Endothelial cell of umbilical vein (primary cell): ENCODE data around the gene ZNF22. TPM values are rescaled to one million over a fixed set of nuclear protein-coding genes. Genes with fewer than 3 reads are reported as not detected.

ENCODE experiments used
- BruUV-seq: library from RNA; stranded (reverse); fragments of 400-500 nt; replicated peaks from 2 replicates; lab custom pipeline; 2021; lab: Mats Ljungman, UMichigan
- CTCF ChIA-PET: fragments of 300-600, 350-600 bp; sonication (Branson Sonifier 250); formaldehyde crosslinking; loops from one replicate; lab custom pipeline; 2021; ENCODE audit warnings: antibody characterized with exemption, inconsistent platforms; lab: Charles Lee
- POLR2A ChIA-PET: fragments of 300-600, 350-600 bp; sonication (Branson Sonifier 250); formaldehyde crosslinking; loops from one replicate; lab custom pipeline; 2021; ENCODE audit warnings: antibody characterized with exemption, inconsistent platforms; lab: Charles Lee
- DNase-seq: peaks from one replicate; pipeline ENCODE4 v3.0.0-alpha.2; 2011; ENCODE audit warnings: low read depth, low spot score
- FAIRE-seq: peaks from 2 replicates; lab custom pipeline; 2011; peaks lifted over from hg19 to GRCh38; lab: Jason Lieb, UNC
- H2AFZ ChIP-seq: 2 replicates; pipeline ENCODE4 v1.6.0; 2012; ENCODE audit warnings: low read depth, low read length, control low read depth, inconsistent platforms
- H3K27ac ChIP-seq: 2 replicates; pipeline ENCODE4 v1.5.1; 2011; ENCODE audit warnings: low read depth, mild to moderate bottlenecking, control low read depth, low read length, moderate library complexity; ENCODE audit not compliant: insufficient read depth
- H3K27me3 ChIP-seq, 2 experiments: 2 replicates each; pipeline versions ENCODE4 v1.6.0 to v1.6.1; 2011; ENCODE audit warnings: low read length in 2 of 2, mixed read lengths in 1 of 2; ENCODE audit not compliant: control insufficient read depth in 2 of 2, insufficient read depth in 2 of 2
- H3K36me3 ChIP-seq, 2 experiments: 2 replicates in 1 of 2; 3 replicates in 1 of 2; pipeline ENCODE4 v1.5.1; 2011; ENCODE audit warnings: low read length in 2 of 2, mild to moderate bottlenecking in 1 of 2, moderate library complexity in 1 of 2; ENCODE audit not compliant: control insufficient read depth in 2 of 2, insufficient read depth in 2 of 2; ENCODE audit errors: extremely low read depth in 1 of 2
- H3K4me1 ChIP-seq: 3 replicates; pipeline ENCODE4 v1.5.1; 2011; ENCODE audit warnings: mild to moderate bottlenecking, low read length; ENCODE audit not compliant: control insufficient read depth, insufficient read depth; ENCODE audit errors: extremely low read depth
- H3K4me2 ChIP-seq: 2 replicates; pipeline ENCODE4 v1.6.1; 2011; ENCODE audit warnings: low read length, control low read depth, mixed read lengths; ENCODE audit not compliant: insufficient read depth
- H3K4me3 ChIP-seq, 3 experiments: fragments of 200-600 bp in 1 of 3; sonication (generic), shearing (Covaris generic) in 1 of 3; replicated peaks in 1 of 3; 2 replicates each; pipeline ENCODE4 v1.5.1; 2011 to 2016; ENCODE audit warnings: control low read depth in 3 of 3, low read length in 3 of 3, mild to moderate bottlenecking in 2 of 3, inconsistent platforms in 1 of 3, low read depth in 1 of 3, moderate library complexity in 1 of 3; ENCODE audit not compliant: insufficient read depth in 1 of 3
- H3K79me2 ChIP-seq: 2 replicates; pipeline ENCODE4 v1.6.0; 2012; ENCODE audit warnings: low read length, inconsistent platforms; ENCODE audit not compliant: control insufficient read depth, insufficient read depth
- H3K9ac ChIP-seq: replicated peaks from 2 replicates; pipeline ENCODE3; 2011; ENCODE audit warnings: low read length, control low read depth; ENCODE audit not compliant: insufficient read depth; ENCODE audit errors: extremely low read depth
- H3K9me1 ChIP-seq: replicated peaks from 3 replicates; pipeline ENCODE4 v1.6.0; 2011; ENCODE audit warnings: mild to moderate bottlenecking, low read length; ENCODE audit not compliant: control insufficient read depth, insufficient read depth; ENCODE audit errors: extremely low read depth
- H3K9me3 ChIP-seq: replicated peaks from 2 replicates; pipeline ENCODE4 v1.5.1; 2012; ENCODE audit warnings: low read length, inconsistent platforms; ENCODE audit not compliant: control insufficient read depth, insufficient read depth
- H4K20me1 ChIP-seq: replicated peaks from 2 replicates; pipeline ENCODE3; 2011; ENCODE audit warnings: mild to moderate bottlenecking, low read length; ENCODE audit not compliant: control insufficient read depth, insufficient read depth; ENCODE audit errors: extremely low read depth
- CTCF ChIP-seq, 2 donors: IDR thresholded peaks; 1 replicate in 1 of 2; 2 replicates in 1 of 2; pipeline ENCODE4 v1.5.1; 2011; ENCODE audit warnings: low read length in 2 of 2, mild to moderate bottlenecking in 2 of 2, moderate library complexity in 2 of 2, control low read depth in 1 of 2, inconsistent platforms in 1 of 2, low read depth in 1 of 2; ENCODE audit not compliant: insufficient read depth in 1 of 2; ENCODE audit errors: extremely low read depth in 1 of 2
- EZH2 ChIP-seq: IDR thresholded peaks from 2 replicates; pipeline ENCODE4 v1.6.1; 2012; ENCODE audit warnings: borderline replicate concordance, low read depth, mild to moderate bottlenecking, moderate library complexity, low read length, inconsistent platforms; ENCODE audit not compliant: severe bottlenecking
- FOS ChIP-seq: IDR thresholded peaks from 2 replicates; pipeline ENCODE4 v1.6.1; 2011; ENCODE audit warnings: mild to moderate bottlenecking, low read length, moderate library complexity, borderline replicate concordance; ENCODE audit not compliant: insufficient read depth
- GATA2 ChIP-seq: IDR thresholded peaks from 2 replicates; pipeline ENCODE4 v1.7.0; 2011; ENCODE audit warnings: low read depth, mild to moderate bottlenecking, moderate library complexity, mixed read lengths, low read length; ENCODE audit not compliant: insufficient read length, insufficient read depth
- MYC ChIP-seq: IDR thresholded peaks from one replicate; pipeline ENCODE4 v1.6.1; 2011; ENCODE audit warnings: mild to moderate bottlenecking, low read depth, low read length
- POLR2A ChIP-seq: IDR thresholded peaks from 2 replicates; pipeline ENCODE4 v1.6.1; 2012; ENCODE audit warnings: low read depth, mild to moderate bottlenecking, control low read depth, low read length
- POLR2AphosphoS5 ChIP-seq: IDR thresholded peaks from 2 replicates; pipeline ENCODE4 v1.6.1; 2012; ENCODE audit warnings: low read depth, mild to moderate bottlenecking, control low read depth, low read length, moderate library complexity; ENCODE audit not compliant: insufficient read depth
- dilution Hi-C: fragments of 300-500 bp; cut with MboI; formaldehyde crosslinking; loops from one replicate; pipeline ENCODE4 v1.15.0; 2019; ENCODE audit warnings: low sequenced_read_pairs; ENCODE audit not compliant: extremely low pct_ligation_motif_present
- intact Hi-C: fragments of 100-400 bp; cut with micrococcal nuclease; formaldehyde crosslinking; loops from one replicate; pipeline ENCODE4 v1.10.0; 2022
- polyA plus RNA-seq, 4 experiments: library from polyadenylated mRNA; depleted of rRNA in 3 of 4; stranded (reverse) in 3 of 4; unstranded in 1 of 4; fragments of >200 nt; gene quantifications; 2 replicates each; pipeline versions ENCODE4 v1.2.1 to v1.2.3, GENCODE V29; 2011 to 2012; ENCODE audit warnings: missing spikeins in 1 of 4
- total RNA-seq: library from RNA; stranded (reverse); gene quantifications from 2 replicates; pipeline ENCODE4 v1.2.3, GENCODE V29; 2021
- TF ChIP-seq, protein P1 (sequence below): IDR thresholded peaks from 2 replicates; pipeline ENCODE4 v1.6.1; 2011; ENCODE audit not compliant: insufficient read depth, insufficient read length

Gene ZNF22
- total and polyA plus RNA-seq, 2 donors (not counting 3 experiments of a cell fraction or from before 2014, with no cell fraction given), result 21.0 to 48.7 TPM

DNA sequence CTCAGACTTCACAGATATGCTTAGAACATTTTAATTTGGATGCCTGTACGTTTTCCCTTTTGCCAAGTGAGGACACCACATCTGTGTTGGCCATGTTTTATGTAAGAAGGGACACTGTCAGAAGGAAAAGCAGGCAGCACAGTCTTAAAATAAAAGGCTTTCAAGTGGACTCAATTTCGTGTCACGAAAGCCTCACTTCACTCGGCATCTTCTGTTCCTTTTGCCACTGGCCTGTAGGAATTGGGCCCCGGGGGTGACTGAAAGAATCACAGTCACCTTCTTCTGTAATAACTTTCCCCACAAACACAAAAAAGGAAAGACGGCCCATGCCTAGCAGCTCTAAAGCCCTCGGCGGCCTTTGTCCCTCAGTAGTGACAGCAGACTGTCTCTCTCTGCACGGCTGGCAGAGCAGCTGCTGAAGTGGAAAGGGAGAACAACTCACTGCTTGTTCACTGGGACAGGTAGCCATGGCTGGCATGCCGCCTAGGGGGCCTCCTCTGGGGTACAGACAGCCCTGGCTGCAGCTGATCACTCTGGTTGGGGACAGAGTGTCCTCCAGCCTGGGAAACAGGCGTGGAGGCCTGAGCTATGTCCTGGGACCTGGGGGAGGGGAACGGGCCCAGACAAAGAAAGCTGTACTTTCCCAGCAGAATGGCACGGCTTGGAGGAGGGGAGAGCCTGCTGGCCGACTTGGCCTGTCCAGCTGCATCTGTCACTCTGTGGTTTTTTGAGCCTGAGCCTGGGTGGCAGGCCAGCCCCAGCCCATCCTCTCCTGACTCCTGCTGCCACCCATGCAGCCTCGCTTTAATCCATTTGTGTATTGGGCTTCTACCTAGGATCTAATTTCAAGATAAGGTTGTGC lies 36.7 kb upstream of the ZNF22 start:
- FAIRE-seq (no peak), DNase-seq (no peak)
- no peak overlapping the region for H3K4me3 ChIP-seq
- no TSS peak for BruUV-seq
- no peaks in the 10 kb centered on the region for H4K20me1 ChIP-seq
- H3K27ac ChIP-seq, result no peak overlapping the region
- no peak overlapping the region for H2AFZ ChIP-seq
- intact Hi-C loops, result no loop called here
- peaks cover 3% of the 10 kb centered on the region for H3K4me1 ChIP-seq
- H3K36me3 ChIP-seq, result no peaks in the 10 kb centered on the region
- H3K79me2 ChIP-seq, result no peaks in the 10 kb centered on the region
- H3K4me2 ChIP-seq, result no peak overlapping the region
- ChIA-PET CTCF (interaction anchor here (1.2 to 3.5 kb wide), 8 partner anchors 9 to 37 kb away, joined by 3 to 12 read pairs (median 6); partner anchors contain the start of gene ZNF22), POLR2A (interaction anchor here (1.9 kb wide), 1 partner anchor 15 kb away, joined by 8 read pairs; the partner anchor contains the start of gene DEPP1)
- H3K9me3 ChIP-seq, result no peaks in the 10 kb centered on the region
- H3K27me3 ChIP-seq, result no peaks in the 10 kb centered on the region
- dilution Hi-C loops, result no loop called here
- H3K9ac ChIP-seq, result no peak overlapping the region
- TF ChIP-seq FOS (no peak), POLR2AphosphoS5 (no peak), GATA2 (no peak), CTCF (IDR thresholded peaks at IDR 0.05; ENCODE audit: extremely low read depth in 1 of 2, insufficient read depth in 1 of 2, low read depth in 1 of 2, low read length in 2 of 2) (no peak), POLR2A (no peak), MYC (no peak), EZH2 (no peak)
- TF ChIP-seq, protein P1, sequence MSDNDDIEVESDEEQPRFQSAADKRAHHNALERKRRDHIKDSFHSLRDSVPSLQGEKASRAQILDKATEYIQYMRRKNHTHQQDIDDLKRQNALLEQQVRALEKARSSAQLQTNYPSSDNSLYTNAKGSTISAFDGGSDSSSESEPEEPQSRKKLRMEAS, result no peak
- H3K9me1 ChIP-seq, result no peaks in the 10 kb centered on the region
